ENCODE results near the gene NCAM1.

The NCAM1 gene

GRCh38 chr11:113159988-113160807, 199.0 kb downstream of the NCAM1 start:
- TF ChIP-seq GABPA (IDR thresholded peaks at IDR 0.05; ENCODE audit: low read depth) (no peak), POLR2AphosphoS5 (IDR thresholded peaks at IDR 0.05; ENCODE audit: low read depth) (no peak), REST (IDR thresholded peaks at IDR 0.05; ENCODE audit: insufficient replicate concordance, low read depth) (no peak), SPI1 (IDR thresholded peaks at IDR 0.05; ENCODE audit: borderline replicate concordance, low read depth) (no peak), CTCF (IDR thresholded peaks at IDR 0.05; ENCODE audit: insufficient read depth, low read length) (no peak)
- Histone ChIP-seq H3K4me3 (replicated peaks; ENCODE audit: insufficient read depth, low read length) (no peak overlapping the region), H3K27ac (replicated peaks) (no peak overlapping the region), H3K27me3 (ENCODE audit: insufficient read depth, poor library complexity, severe bottlenecking) (peaks cover 2% of the 10 kb centered on the region)
- no peak for DNase-seq (ENCODE audit: low read depth in 1 of 2, low spot score in 1 of 2)

GRCh38 chr11:113160808-113161124, 199.5 kb downstream of the NCAM1 start:
- H3K4me3 ChIP-seq (replicated peaks; ENCODE audit: insufficient read depth, low read length), result no peak overlapping the region
- no peak for TF ChIP-seq POLR2AphosphoS5 (IDR thresholded peaks at IDR 0.05; ENCODE audit: low read depth)
- H3K27ac ChIP-seq (replicated peaks), result no peak overlapping the region
- DNase-seq (ENCODE audit: low read depth in 1 of 2, low spot score in 1 of 2), result no peak
- H3K27me3 ChIP-seq (ENCODE audit: insufficient read depth, poor library complexity, severe bottlenecking), result peaks cover 2% of the 10 kb centered on the region

GRCh38 chr11:113161711-113162591, 200.7 kb downstream of the NCAM1 start:
- DNase-seq (ENCODE audit: low read depth in 1 of 2, low spot score in 1 of 2), result no peak
- TF ChIP-seq SPI1 (IDR thresholded peaks at IDR 0.05; ENCODE audit: borderline replicate concordance, low read depth), result no peak
- no peak for TF ChIP-seq CTCF (IDR thresholded peaks at IDR 0.05; ENCODE audit: insufficient read depth, low read length)
- TF ChIP-seq POLR2AphosphoS5 (IDR thresholded peaks at IDR 0.05; ENCODE audit: low read depth), result no peak
- TF ChIP-seq REST (IDR thresholded peaks at IDR 0.05; ENCODE audit: insufficient replicate concordance, low read depth), result no peak
- no peak for TF ChIP-seq GABPA (IDR thresholded peaks at IDR 0.05; ENCODE audit: low read depth)
- Histone ChIP-seq H3K27me3 (ENCODE audit: insufficient read depth, poor library complexity, severe bottlenecking) (peaks cover 2% of the 10 kb centered on the region), H3K4me3 (replicated peaks; ENCODE audit: insufficient read depth, low read length) (no peak overlapping the region), H3K27ac (replicated peaks) (no peak overlapping the region)

- DNase-seq (ENCODE audit: low read depth in 1 of 2, low spot score in 1 of 2), result no peak
- Histone ChIP-seq H3K4me3 (replicated peaks; ENCODE audit: insufficient read depth, low read length) (no peak overlapping the region), H3K27me3 (ENCODE audit: insufficient read depth, poor library complexity, severe bottlenecking) (peaks cover 2% of the 10 kb centered on the region), H3K27ac (replicated peaks) (no peak overlapping the region)
- TF ChIP-seq CTCF (IDR thresholded peaks at IDR 0.05; ENCODE audit: insufficient read depth, low read length) (no peak), POLR2AphosphoS5 (IDR thresholded peaks at IDR 0.05; ENCODE audit: low read depth) (no peak), SPI1 (IDR thresholded peaks at IDR 0.05; ENCODE audit: borderline replicate concordance, low read depth) (no peak), GABPA (IDR thresholded peaks at IDR 0.05; ENCODE audit: low read depth) (no peak), REST (IDR thresholded peaks at IDR 0.05; ENCODE audit: insufficient replicate concordance, low read depth) (no peak)
Observed at GRCh38 chr11:113162592-113162962, 201.4 kb downstream of the NCAM1 start.

All from HL-60 (cell line).